HG03103 (cell line): Measurements from ENCODE around the gene UBFD1.
"Not testable (repeated sequence)": the region's sequence is repeated elsewhere in the genome, so short reads cannot be mapped to it uniquely, and the experiment has no call there.

Experiments used
- ATAC-seq: cut with Tn5 transposase; IDR thresholded peaks from one replicate; pipeline ENCODE4 v1.9.1; 2021; ENCODE audit warnings: low read depth; ENCODE audit not compliant: unreplicated experiment

The UBFD1 gene, protein sequence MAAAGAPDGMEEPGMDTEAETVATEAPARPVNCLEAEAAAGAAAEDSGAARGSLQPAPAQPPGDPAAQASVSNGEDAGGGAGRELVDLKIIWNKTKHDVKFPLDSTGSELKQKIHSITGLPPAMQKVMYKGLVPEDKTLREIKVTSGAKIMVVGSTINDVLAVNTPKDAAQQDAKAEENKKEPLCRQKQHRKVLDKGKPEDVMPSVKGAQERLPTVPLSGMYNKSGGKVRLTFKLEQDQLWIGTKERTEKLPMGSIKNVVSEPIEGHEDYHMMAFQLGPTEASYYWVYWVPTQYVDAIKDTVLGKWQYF

DNA sequence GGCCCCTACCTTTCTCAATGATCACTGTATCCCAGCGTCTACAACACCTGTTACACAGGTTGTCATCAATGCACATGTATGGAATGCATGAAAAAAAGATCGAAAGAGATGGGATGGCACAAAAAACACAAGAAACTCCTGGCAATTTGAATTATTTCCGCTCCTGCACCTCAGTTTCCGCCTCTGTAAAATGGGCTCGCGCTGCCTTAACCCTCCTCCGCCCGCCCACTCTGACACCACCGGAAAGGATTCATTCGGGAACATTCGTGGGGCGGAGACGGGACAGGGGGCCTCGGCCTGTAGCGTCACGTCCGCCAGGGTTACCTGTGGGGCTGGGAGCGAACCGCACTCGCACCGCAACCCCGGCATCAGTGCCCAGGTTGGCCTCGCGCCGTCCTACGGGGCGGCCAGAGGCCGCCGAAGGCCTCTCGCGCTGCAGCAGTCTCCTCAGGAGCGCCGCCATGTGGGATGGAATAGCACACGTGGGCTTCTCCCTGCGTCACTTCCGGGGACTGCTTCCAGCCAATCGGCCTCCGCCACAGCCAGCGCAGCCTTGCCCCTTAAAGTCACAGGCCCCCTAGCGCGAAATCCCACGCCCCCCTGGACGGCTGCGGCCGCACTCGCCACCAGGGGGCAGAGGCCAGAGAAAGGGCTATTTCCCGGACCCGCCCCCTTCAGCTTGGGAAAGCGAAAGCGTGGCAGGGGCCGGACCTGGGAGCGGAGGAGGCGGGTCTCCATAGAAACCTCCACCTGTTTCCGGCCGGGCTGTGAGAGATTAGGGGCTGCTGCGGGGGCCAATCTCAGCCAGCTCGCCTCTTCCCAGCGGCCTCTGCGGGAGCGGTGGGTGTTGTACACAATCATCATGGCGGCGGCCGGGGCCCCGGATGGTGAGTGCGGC is at the start of gene UBFD1, which contains the start of gene EARS2:
Gene UBFD1 (plus strand): TSS at position 847 of the 898 bp plus-strand sequence. CDS start 16 bp downstream, at position 863.
Gene EARS2 (minus strand): TSS at position 470 of the 898 bp plus-strand sequence. CDS start 7 bp downstream, at position 463.
- peak; percentile 89 for ATAC-seq

DNA sequence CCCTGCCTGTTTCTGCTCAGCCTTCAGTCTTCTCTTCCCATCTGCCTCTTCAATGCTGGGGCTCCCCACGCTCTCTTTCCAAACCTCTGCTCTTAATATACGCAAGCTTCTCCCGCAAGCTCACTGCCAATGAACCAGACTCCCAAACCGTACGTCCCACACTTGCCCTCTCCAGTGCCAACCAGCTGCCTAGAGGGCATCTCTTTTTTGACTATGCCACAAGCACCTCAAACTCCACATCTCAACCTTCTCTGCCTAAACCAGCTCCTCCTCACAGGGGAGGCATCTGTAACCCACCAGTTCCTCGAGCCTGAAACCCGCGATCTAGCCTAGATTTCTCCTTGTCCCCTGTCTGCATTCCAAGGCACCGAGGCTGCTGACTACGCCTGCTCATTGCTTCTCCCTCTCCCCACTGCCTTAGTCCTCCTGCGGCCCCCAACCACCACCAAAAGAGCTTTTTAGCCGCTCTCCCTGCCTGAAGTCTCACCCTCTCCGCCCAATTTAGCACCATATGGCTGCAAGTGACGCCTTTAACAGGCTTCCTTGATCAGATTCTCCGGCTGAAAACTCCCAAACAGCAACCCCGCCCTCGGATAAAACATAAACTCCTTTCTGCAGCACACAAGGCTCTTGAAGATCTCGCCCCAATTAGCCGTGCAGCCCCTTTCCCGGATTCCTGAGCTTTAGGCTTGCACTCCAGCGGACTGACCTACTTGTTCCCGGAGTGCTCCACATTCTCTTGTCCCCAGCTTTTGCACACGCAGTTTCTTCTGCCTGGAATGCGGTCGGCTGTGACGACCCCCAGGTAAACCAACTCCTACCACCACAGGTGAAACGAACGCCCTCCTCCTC is 48.7 kb upstream of the UBFD1 start:
- no peak for ATAC-seq

DNA sequence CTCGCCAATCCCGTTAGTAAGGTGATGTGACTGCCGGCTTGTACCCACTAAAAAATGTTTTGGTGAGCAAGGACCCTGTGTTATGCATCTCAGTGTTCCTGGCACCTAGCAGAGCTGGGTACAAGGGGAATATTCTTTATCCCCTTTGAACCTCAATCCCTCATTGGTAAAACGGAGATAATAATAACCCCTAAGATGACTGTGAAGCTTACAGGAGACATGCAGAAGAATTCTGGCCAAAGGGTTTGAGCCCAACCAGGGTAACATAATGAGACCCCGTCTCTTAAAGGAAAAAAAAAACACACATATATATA is 48.1 kb upstream of the UBFD1 start:
- ATAC-seq = no peak

DNA sequence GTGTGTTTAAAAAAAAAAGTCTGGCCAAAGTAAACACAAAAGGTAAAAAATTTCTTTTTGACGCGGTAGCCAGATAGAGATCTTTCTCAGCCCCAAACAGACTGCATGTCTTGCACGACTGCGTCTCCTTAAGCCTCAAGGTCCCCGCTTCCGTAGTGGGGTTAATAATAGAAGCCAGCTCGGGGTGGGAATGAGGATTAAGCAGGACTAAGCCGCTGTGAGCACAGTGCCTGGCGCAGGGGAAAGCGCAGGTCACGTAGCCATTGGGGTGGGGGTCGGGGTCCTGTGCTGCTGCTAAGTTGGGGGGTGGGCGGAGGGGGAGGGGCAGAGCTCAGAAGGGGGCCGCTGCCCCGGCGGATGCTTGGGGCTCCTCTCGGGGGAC is 47.8 kb upstream of the UBFD1 start:
- ATAC-seq = peak; percentile 22

DNA sequence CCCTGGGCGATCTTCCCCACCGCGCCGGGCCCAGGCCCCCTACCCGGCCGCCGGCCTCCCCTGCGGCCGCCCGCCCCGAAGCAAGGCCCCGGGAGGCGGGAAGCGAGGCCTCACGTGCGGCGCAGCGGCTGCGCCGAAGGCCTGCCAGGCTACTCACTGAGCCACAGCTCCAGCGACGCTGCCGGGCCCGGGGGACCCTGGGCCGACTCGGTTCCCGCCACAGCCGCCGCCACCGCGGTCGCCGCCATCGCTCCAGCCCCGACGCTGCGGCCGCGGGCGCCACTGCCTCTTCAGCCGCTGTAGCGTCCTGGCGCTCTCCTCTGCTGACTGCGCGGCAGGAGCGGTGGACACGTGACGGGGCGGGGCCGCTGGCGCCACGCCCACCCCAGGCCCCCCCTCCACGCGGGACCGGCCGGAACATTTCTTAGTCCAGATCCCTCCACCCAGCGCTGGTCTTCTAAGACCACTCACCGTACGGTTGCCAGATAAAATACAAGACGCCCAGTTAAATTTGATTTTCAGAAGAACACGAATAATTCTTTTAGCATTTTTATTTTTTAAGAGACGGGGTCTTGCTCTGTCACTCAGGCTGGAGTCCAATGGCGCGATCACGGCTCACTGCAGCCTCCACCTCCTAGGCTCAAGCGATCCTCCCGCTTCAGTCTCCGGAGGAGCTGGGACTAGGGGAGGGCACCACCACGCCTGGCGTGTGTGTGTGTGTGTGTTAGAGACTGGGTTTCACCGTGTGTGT is 47.2 kb upstream of the UBFD1 start, which contains the start of gene GGA2:
Gene GGA2 (minus strand): TSS at position 331 of the 751 bp plus-strand sequence. CDS start 83 bp downstream, at position 248.
- ATAC-seq = peak; percentile 77

DNA sequence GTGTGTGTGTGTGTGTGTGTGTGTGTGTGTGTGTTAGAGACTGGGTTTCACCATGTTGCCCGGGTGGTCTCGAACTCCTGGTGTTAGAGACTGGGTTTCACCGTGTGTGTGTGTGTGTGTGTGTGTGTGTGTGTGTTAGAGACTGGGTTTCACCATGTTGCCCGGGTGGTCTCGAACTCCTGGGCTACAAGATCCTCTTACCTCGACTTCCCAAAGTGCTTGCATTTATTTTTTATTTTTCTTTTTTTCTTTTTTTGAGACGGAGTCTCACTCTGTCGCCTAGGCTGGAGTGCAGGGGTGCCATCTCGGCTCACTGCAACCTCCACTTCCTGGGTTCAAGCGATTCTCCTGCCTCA is 46.6 kb upstream of the UBFD1 start:
- ATAC-seq = not testable (repeated sequence)

DNA sequence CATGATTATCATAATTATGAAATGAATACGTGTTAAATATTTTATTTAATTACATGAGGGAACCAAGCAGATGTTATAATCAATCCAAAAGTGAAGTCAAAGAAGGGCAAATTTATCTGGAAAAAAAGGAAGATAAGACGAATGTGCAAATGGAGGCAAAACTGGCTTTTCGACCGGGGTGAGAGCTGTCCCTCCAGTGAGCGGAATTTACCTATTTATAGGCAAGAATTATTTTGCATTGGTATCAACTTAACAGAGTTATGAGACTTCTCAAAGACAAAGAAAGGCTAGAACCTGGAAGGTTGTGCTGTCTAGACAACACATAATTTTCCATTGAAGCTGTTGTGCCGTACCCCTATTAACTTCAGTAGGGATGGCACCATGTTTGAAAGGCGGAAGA is 45.8 kb upstream of the UBFD1 start:
- no peak for ATAC-seq

DNA sequence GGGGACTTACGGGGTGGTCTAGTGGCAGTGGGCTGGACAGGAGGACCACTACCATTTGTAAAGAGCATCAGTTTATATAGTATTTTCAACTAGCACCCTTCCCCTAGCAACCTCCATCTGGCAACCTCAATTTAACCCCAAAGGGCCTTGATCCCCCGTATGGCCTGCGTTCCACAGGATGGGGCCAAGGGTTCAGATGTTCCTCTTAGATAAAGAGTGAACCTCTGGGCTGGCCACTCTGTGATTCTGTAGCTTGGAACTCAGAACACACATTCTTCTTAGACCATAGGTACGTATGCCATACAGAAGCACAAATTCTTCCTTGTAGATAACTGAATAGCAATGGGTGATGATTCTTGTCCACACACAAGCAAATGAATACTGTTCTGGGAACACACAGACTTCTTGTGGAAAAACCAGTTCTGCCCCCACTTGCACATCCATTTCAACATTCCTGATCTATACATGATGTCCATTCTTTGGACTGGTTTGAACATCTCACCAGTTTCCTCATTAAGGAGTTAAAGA is 45.3 kb upstream of the UBFD1 start:
- no peak for ATAC-seq

DNA sequence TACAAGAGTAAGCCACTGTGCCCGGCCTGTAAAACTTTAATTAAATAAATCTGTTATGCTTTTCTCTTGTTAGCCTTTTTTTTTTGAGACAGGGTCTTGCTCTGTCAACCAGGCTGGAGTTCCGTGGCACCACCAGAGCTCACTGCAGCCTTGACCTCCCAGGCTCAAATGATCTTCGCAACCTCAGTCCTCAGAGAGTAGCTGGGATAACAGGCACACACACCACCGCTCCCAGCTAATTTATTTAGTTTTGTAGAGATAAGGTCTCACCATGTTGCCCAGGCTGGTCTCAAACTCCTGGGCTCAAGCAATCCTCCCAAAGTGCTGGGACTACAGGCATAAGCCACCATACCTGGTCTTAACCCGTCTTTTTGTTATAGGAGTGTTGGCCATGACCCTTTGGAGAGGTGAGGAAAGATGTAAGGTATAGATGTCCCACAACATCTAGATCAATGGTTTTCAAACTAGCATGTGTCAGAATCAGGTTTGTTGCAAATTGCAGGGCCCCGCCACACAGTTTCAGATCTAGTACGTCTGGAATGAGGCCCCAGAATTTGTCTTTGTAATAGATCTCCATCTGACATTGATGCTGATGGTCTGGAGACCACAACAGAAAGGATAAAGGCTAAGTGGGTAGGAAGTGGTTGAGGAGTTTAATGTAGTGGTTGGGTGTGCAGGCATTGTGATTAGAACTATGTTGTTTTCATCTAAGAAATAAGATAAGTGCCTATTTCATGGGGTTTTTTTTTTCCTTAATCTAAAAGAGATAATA is 43.0 kb upstream of the UBFD1 start:
- no peak for ATAC-seq

DNA sequence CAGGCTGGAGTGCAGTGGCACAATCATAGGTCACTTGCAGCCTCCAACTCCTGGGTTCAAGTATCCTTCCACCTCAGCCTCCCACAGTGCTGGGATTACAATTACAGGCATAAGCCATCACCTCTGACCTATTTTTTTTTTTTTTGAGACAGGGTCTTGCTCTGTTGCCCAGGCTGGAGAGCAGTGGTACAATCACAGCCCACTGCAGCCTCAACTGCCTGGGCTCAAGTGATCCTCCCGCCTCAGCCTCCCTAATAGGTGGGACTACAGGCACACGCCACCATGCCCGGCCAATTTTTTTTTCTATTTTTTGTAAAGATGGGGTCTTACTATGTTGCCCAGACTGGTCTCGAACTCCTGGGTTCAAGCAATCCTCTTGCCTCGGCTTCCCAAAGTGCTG is 41.6 kb upstream of the UBFD1 start:
- ATAC-seq = no peak

DNA sequence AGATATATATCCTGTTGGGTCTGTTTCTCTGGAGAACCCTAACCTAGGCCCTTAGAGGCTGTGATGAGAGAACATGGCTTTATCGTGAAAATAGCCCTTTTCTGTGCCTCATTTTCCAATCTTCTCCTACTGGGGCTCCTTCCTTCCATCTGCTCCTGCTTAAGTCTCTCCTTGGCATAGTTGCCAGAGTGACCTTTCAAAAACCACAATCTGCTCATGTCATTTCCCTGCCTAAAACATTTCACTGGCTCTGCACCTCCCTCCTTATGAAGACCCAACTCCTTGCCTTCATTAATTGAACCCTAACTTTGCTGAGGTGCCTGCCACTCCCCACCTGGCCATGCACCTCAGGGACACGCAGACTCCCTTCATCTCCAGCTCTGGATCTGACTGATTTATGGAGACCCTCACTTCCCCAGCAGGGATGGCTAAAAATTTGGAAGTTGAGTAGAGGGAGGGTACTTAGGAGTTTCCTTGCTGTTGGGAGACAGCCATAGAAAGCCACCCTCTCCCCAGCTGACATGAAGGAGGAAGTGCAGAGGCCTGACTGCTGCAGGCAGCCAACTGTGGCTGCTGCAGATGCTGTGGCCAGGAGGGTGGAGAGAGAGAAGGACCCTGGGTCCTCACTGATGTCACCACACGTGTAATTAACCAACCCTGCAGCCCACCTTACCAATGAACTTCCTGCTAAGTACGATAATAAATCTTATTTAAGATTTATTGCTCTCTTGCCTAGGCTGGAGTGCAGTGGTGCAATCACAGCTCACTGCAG is 41.0 kb upstream of the UBFD1 start:
- peak; percentile 60 for ATAC-seq

DNA sequence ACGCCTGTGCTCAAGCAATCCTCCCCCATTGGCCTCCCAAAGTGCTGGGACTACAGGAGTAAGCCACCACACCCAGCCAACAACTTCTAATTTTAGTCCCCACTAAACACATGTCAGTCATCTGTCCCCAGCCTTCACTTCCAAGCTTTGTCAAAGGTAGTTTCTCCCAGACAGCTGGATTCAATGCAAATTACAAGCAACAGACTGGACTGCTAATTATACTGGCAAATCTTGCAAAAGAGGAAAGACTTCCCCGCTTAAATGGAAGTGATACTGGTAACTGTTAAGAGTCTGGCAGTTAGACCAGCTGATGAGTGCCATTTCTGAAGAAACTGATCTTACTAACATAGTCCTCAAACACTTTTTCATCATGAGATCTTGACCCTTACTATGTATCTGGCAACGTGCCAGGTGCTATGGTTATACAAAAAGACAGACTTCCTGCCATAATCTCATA is 39.1 kb upstream of the UBFD1 start:
- ATAC-seq = no peak

DNA sequence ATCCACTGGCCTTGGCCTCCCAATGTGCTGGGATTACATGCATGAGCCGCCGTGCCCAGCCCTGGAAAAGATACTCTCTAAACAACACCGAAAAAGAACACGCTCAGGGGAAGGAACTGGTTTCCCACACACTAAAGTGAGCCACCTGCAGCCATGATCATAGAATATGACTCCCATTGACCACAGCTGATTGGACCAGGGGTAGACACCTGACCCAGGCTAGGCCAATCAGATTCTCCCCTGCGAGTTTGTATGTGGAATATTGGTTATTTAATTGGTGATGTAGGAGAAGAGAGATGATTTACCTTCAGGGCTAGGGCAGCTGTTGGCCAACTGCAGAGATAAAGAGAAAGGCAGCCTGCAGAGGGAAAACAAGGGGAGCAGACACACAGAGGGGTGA is 38.2 kb upstream of the UBFD1 start:
- no peak for ATAC-seq

DNA sequence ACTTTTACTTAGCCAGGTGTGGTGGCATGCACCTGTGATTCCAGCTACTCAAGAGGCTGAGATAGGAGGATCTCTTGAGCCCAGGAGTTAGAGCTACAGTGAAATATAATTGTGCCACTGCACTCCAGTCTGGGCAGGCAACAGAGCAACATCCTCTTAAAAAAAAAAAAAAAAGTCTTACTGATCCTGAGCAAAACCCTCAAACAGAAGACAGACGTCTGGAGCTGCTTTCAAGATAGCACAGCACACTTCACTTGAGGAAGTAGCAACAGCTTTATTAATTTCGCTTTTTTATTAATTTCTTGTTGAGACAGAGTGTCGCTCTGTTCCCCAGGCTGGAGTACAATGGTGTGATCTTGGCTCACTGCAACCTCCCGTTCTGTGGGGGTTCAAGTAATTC is 37.0 kb upstream of the UBFD1 start:
- no peak for ATAC-seq

DNA sequence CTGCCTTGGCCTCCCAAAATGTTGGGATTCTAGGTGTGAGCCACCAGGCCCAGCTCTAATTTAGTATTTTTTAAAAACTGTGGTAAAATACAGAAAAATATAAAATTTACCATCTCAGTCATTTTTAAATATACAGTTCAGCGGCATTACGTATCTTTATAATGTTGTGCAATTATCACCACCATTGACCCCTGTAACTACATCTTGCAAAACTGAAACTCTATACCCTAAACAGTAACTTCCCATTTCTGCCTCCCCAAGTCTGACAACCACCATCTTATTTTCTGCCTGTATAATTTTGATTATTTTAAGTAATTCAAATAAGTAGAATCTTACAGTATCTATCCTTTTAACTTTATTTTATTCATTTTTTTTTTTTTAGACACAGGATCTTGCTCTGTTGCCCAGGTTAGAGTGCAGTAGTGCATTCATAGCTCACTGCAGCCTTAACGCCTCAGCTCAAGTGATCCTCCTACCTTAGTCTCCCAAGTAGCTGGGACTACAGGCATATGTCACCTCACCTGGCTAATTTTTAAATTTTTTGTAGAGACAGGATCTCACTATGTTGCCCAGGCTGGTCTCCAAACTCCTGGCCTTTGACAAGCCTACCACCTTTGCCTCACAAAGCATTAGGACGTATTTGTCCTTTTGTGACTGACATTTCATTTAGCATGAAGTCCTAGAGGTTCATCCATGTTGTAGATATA is 36.3 kb upstream of the UBFD1 start:
- no peak for ATAC-seq

DNA sequence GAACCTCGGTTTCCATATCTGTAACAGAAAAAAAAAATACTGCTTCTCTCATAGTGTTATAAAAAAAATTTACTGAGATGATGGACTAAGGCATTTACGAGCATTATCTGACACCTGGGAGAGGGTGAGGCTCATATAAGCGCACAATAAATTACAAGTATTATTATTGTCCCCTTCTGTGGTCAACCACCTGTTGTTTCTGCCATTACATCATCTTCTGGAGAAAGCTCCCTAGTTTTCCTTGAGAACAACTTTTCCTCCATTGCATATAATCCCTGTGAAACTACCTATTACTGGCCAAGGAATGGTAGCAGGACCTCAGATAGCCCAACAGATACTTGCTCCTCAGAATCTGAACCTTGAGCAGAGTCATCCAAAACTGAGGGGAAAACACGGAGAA is 35.6 kb upstream of the UBFD1 start:
- no peak for ATAC-seq

DNA sequence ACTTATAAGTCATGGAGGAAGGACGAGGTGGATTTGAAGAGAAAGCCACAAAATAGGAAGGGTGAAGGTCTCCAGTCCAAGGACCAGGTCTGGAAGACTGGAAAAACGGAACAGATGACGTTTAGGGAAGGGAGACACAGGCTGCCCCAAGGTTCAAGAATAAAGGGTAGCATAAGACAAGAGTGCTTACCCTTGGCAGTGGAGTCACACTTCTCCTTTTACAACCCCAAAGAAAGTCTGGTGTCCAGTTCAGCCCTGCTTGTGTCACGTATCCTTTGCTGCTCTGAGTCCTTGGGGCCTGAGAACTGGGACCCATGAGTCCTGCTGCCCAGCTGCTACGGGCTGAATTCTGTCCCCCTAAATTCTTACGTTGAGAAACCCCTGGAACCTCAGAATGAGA is 34.2 kb upstream of the UBFD1 start:
- no peak for ATAC-seq

DNA sequence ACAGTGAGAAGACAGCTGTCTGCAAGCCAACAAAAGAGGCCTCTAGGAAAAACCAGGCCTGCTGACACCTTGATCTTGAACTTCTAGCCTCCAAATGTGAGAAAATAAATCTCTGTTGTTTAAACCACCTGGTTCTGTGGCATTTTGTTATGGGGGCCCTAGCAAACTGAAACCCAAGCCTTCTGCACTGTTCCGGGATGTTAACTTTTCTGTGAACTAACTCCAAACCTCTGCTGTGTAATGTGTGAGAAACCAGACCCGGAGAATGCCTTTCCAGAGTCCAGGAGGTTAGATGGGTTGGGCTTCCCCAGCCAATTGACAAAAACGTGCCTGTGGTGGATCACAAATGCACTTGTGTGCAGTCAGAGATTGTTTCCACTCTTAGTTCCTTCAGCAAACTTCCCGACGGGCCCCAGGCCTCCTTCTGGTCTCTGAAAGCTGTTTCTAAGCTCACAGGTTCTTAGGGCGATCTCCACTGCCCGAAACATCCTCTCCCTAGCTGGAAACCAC is 33.6 kb upstream of the UBFD1 start:
- ATAC-seq = no peak
